ENCODE results near the gene ZBTB7C.

Gene ZBTB7C

DNA sequence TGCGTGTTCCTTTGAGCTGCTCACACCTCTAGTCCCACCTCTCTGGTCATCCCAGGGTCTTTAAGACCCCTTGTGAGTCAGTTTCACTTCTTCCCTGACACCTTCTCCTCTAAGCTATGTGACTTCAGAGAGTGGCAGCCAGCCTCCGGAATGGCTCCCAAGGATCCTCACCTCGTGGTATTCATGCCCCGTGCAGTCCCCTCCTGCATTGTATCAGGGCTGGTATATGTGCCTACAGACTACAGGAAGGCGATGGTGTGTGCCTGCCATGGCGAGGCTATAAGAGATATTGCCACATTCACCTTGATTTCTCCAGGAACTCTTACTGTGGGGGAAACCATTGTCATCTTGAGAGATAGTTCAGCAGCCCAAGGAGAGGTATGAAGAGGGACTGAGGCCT is 350.7 kb downstream of the ZBTB7C start:
- DNase-seq (ENCODE audit: low spot score) = no peak

DNA sequence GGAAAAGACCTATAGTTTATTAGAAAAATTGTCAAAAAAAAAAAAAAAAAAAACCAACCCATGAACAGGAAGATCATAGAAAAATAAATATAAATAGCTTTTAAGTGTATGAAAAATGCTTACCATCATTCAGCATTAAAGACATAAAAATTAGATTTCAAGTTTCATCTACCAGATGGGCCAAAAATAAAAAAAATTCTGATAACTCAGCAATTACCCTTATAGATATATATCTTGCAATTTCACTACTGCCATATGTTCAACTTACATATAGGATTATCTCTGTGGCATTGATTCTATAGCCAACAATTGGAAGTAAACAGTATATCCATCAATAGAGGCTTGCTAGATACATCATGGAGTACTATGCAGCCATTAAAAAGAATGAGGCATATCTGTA is 352.2 kb downstream of the ZBTB7C start:
- DNase-seq (ENCODE audit: low spot score) = no peak

DNA sequence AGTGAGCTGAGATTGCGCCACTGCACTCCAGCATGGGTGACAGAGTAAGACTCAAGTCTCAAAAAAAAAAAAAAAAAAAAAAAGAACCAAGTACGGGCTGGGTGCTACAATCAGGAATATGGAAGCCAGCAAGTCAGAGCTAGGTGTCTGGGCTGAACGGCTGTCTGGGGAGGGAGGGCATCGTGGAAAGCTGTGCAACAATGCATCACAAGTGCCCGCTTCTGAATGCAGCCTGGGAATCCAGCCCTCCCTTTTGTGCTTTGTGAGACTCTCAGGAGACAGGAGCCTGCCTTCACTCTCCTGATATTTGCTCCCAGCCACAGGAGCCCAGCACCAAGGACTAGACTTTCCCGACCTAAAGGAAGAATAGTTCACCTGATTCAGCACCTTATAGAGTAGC is 353.8 kb downstream of the ZBTB7C start:
- no peak for DNase-seq (ENCODE audit: low spot score)

DNA sequence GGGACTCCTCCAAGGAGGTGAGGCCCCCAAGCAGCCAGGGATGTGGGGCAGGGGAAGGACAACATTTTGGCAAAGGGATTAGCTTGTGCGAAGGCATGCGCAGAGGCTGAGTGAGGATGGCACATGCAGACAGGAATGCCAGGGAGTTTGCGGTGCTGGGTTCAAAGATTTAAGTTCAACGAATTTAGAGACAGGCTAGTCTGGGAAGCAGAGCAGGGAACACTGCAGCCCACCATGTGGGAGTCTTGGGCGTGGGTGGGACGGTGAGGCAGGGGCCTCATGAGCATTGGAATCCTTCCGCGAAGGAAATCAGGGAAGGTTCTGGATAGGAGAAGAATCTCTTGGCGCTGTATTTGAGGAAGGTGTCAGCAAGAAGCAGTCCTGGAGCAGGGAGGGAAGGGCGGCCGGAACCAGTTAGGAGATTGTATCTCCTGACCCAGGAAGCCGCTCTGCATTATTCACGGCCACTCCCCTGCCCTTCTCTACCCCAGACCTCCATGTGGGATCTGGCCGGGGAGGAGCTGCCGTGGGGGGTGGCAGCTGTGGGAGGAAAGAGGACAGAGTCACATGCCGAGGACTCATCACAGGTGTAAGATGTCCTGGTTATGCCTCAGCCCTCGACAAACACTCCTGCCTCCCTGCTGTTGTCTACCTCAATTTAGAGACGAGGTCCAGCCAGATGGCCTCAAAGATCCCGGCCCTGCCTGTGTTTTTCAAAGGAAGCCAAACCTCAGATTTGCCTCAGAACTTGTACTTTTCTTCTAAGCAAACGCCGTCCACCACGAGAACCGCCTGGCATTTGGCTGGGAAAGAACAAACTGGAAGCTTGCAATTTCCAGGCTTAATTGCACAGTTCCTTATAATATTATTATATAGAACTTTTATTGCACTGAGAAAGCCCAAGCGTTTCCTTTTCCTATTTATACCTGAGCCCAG is 355.0 kb downstream of the ZBTB7C start:
- DNase-seq (ENCODE audit: low spot score) = no peak

DNA sequence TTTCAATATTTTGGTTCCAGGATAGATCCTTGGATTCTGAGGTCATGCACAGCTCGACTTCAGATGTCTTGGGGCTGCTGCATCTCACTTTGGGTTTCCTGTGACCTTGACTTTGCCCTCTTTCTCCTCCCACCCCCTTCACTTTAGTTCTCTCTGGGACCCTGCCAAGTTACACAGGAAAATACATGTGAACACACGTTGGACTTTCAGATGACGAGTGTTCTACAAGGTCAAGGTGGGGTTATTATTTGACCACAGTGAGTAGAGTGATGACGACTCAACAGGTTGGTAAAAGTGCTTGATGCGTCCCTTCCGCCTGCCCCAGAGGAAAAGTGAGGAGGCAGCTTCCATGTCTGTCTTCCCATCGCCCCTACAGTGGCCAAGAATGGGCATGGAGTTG is 356.3 kb downstream of the ZBTB7C start:
- DNase-seq (ENCODE audit: low spot score) = no peak

DNA sequence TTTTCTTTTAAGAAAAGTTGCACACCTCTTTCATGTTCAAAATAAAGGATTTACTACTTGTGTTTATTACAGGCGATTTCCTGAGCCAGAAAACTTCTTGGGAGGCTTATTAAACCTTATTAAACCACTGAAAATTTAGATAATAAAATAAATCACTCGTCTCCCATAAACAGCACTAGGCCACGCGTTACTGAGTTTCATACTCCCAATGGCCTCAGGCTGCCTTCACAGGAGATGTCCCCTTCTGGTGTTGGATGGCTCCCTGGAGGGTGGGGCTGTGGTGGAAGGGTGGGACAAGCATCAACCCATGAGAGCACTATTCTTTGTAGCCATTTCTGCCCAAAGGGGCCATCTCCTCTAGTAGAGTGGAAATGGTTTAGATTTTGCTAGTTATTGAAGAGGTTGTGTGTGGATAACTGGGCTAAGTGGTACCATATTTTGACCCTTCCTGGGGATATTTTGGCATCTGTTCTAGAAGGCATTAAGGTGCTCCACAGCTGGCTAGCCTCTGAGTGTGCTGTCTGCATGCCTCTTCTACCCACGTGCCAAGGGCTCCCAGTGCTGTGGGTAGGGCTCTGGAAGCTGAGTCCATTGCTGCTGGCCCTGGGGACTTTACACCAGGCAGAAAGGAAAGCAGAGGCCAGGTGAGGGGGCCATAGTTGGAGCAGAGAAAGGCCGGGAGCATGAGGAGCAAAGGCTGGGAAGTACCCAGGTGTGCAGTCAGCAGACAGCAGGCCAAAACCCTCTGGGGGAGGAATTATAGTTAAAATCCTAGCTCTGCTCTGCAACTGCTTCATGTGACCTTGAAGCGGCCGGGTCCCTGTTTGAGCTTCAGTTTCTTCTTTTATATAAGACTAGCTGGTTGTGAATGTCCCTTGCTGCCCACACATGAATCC is 357.0 kb downstream of the ZBTB7C start:
- DNase-seq (ENCODE audit: low spot score) = no peak

DNA sequence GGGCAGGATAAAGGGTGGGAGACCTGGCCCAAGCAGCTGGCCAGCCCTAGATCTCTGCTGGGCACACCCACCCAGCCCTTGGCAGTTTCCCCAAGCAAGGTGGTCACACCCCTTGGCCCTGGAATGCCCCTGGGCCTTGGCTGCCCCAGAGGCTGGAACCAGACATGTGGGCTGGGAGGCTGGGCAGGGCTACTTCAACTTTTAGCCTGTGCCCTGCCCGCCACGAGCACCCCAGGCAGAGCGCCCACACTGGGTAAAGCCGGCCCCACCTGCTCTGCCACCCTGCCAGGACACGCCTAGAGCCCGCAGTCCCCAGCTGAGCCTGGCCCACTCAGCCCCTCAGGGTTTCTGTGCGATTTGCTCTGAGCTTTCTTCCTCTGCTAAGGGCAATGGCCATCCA is 359.0 kb downstream of the ZBTB7C start:
- DNase-seq (ENCODE audit: low spot score) = no peak

DNA sequence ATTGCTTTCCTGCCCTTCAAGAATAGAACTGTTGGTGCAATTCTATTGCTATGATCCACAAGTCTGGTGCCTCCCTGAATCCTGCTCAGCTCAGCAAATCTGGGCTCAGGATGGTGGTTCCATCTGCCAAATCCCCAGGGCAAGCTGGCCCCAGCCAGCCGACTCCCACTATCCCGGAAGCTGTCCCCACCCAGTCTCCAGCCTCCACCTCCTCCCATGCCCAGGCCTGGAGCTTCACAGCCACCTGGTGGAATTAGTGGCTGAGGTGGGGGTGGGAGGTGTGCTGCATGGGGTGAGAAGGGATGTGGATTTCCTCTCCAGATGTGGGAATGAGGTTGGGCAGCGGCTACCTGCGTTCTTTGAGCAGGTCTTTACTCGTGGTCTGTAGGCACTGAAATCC is 359.4 kb downstream of the ZBTB7C start:
- no peak for DNase-seq (ENCODE audit: low spot score)

DNA sequence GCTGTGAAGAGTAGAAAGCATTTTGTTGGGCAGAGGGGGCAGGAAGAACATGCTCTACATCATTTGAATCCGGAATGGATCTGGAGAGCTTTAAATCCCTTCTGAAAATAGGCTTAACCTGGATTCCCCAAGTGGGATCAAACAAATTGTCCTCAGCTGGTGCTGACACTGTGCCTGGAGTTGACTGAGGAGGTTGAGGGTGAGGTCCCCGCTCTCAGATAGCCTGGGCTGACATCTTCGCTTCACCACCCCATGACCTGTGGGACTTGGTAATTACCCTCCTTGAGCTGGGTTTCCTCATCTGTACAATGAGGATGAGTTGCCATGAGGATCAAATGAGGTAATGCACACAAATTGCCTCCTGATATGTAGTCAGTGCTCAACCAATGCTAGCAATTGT is 360.9 kb downstream of the ZBTB7C start:
- no peak for DNase-seq (ENCODE audit: low spot score)

DNA sequence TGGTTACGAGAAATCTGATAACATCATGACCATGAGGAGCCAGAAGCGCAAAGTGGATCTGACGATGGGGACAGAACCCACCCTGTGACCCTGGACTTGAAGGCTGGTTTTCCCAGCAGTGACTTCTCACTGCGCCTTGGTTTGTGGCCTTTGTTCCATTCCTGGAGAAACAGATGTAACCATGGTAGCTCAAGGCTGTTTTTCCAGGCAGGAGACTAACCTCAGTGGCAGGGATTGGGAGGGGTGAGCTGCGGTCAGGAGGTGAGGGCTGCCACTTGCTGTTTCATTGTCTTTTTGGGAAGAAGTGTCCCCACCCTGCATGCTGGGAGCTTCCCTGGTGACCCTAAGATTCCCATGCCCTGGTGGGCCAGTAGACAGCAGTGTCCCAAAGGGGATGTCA is 362.3 kb downstream of the ZBTB7C start:
- no peak for DNase-seq (ENCODE audit: low spot score)

DNA sequence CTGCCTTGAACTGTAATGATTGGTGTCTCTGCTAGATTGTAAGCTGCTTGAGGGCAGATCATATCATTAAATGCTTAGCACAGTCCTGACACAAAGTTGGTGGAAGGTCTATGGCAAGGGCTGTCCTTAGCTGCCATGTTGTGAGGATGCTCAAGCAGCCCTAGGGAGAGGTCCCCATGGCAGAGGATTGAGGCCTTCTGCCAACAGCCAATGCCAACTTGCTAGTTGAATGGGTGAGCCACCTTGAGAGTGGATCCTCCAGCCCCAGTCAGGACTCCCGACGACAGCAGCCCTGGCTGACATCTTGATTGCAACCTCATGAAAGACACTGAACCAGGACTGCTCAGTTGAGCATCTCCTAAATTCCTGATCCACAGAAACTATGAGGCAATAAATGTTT is 363.4 kb downstream of the ZBTB7C start:
- no peak for DNase-seq (ENCODE audit: low spot score)

DNA sequence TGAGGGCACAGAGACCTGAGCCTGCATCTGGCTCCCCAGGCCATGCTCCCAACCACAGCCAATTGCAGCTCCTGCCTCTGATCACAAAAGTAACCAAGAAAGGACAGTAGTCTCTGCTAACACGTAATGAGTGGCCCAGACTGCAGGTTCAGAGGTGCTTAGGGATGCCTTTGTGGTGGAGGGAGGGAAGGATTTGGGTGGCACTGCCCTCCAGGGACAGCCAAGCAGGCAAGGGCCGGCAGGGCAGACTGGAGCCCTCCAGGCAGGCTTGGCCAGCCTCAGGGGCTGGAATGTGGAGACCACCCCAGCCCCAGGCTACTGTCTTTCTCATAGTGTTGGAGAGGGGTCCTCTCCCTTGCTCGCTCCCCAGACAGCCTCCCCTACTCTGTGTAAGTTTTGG is 364.2 kb downstream of the ZBTB7C start:
- no peak for DNase-seq (ENCODE audit: low spot score)

DNA sequence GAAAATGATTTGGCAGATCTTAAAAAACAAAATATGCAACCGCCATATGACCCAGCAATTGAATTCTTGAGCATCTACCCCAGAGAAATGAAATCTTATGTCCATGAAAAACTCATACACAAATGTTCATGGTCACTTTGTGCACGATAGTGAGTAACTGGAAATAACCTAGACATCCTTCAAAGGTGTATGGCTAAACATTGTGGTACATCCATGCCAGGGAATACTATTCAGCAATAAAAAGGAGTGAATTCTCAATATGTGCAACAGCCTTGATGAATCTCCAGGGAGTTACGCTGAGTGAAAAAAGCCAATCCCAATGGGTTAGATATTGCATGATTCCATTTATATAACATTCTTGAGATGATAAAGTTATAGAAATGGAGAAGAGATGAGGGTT is 366.0 kb downstream of the ZBTB7C start:
- DNase-seq (ENCODE audit: low spot score) = no peak

DNA sequence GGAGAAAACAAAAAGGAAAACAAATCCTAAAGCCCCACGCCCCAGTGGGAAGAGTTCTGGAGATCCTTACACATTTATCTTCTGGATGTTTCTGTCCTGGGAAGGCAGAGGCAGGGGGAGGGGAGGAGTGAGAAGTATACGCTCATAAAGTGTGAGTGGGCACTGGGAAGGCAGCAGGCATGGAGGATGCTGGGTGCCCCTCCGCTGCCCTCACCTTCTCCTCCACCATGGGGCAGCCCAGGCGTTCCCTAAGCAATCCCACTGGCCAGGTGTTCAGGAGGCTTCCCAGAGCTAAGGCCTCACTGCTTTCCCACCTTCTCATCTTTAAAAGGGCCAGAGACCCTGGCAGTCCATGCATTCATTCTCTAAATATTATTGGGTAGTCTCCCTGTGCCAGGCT is 366.8 kb downstream of the ZBTB7C start:
- no peak for DNase-seq (ENCODE audit: low spot score)

DNA sequence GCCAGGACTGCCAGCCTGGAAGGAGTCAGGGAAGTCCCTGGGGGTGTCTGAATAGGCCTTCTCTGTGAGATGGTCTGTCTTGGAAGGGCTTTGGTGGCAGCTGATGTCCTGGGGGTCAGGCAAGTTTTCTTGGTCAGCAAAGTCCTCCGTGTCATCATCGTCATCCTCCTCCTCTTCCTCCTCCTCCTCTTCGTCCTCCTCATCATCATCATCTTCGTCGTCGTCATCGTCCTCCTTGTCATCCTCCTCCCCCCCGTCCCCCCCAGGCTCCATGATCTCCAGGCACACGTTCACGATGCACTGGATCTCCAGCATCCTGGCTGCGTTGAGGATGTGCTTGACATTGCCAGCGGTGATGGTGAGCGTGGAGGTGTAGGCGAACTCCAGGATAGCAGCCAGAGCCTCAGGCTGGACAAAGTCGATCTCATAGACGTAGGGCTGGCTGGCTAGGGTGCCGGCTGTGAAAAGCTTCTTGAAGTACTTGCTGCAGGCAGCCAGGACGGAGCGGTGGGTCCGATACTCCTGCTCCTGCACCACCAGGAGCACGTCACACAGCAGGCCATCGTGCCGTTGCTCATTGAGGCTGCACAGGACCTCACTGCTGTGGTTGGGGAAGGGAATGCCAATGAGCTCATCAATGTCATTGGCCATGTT is 368.6 kb downstream of the ZBTB7C start:
- no peak for DNase-seq (ENCODE audit: low spot score)

DNA sequence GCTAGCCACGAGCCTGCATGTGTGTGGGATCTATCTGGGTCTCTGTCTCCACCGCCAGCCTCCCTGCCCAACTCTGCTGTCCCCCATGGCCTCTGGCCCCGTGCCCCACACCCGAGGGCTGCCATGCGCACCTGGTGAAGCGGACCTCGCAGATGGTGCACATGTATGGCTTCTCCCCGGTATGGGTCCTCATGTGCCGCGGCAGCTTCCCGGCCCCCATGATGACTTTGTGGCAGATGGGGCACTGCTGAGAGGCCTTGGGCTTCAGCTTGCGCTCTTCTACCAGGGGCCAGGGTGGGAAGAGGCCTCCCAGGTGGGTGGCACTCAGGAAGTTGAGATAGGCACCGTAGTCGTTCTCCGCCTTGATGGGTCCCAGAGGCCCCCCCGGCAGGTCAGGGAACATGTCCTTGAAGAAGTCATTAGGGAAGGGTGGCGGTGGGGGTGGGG is 369.4 kb downstream of the ZBTB7C start:
- no peak for DNase-seq (ENCODE audit: low spot score)

DNA sequence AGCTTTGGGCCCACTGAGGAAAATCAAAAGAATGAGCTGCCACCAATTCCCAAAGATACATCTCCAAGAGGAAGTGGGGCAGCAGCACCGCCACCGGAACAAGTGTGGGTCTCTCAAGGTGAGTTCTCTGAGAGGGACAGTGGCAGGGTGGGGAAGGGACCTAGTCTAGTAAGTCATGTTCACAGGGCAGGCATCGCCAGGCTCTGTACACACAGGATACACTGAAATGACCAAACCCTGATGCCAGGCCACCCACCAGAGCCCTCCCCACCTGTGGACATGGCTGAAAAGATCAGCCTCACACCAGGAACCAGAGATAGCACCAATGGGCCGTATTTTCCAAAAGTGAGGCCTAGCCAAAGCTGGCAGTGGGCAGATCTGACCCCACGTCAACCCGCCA is 370.5 kb downstream of the ZBTB7C start:
- DNase-seq (ENCODE audit: low spot score) = no peak

DNA sequence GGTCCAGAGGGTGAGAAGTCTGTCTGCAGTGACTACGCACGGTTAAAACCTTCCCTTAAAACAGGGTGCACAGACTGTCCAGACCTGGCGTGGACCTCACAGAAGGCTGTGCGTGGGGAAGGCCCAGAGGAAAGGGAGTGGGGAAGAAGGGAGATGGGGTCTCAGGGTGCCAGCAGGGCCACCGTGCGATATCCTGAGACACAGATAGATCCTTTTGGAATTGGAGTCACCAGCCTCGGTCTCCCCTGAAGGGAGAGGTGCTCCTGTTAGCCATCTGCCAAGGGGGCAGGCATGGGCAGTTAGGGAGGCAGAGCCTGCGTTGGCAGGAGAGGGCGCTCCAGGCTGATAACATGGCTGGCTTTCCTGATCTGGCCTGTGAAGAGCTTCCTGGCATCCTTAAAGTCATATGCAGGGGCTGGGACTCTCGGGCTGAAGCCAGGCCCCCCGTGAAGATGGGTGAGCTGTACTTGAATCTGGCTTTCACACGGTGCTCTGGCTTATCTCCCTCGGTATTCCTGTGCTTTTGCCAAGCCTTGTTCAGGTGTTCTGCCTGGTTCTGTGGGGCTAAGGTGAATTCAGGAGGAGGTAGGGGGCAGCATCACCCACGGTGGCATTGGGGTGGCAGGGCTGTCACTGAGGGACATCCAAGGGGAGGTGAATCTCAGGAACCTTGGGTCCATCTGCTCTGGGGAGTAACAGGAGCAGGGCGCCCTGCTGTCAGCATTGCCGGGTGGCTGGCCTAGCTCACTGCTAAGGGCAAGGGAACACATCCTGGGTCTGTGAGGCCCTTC is 371.5 kb downstream of the ZBTB7C start:
- no peak for DNase-seq (ENCODE audit: low spot score)

DNA sequence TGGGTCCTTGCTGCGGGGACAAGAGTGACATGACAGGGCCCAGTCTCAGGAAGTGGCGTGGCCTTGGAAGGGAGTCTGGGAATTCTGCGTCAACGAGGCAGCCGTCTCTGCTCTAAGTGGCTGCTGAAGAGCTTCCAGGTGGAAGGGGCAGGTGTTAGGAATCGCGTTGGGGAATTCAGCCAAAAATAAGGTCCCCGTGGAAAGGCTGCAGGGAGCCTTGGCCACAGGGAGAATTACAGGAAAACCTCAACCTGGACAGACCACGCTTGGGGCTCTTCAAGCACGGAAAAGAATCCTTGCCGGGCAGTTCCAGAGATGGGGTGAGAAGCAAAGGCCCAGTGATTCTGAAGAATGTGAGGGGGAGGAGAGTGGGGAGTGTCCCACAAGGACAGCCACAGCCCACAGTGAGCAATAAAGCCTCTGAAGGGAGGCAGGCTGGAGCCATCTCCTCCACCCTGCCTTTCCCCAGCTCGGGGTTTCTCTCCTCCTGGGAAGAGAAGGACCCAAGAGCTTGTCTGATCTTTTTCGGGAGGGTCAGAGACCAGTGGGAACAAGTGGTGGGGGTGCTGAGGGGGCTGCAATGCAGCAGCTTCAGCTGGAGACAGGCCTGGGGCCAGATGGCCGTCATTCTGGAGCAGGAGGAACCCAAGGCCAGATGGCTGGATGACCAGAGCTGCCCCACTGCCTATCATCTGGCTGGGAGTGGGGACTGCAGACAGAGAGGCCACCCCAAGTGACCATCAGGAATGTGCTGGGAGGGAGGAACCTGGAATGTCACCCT is 372.4 kb downstream of the ZBTB7C start:
- DNase-seq (ENCODE audit: low spot score) = no peak

DNA sequence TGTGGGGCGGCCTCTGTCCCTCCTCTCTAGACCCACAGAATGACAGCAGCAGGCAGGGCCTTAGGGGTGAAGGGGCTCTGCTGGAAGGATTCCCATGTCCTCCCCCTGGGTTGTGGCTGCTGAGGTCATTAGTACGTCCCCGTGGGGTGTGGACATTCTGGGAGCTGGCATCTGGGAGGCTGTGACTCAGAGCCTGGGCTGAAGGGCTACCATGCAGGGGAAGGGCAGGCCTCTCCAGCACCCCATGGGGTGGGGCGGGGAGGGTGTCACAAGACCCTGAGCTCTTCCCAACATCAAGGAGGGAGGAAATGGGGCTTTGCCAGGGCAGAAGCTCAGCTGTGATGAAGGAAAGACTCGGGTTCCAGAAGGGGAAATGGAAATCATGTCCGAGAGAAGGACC is 373.0 kb downstream of the ZBTB7C start:
- DNase-seq (ENCODE audit: low spot score) = no peak

DNA sequence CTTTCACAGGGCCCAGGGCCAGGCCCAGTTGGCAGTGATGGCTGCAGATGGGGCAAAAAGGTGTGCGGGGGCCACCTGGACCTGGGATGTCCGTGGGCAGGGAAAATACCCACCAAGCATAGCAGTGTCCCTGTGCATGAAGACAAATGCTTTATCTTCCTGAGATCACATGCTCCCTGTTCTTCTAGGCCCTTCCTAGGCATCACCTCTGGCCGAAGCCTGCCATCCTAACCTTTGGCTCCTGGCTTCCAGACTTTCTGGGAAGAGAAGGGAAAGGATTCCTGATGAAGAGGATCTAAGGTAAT is 373.7 kb downstream of the ZBTB7C start:
- DNase-seq (ENCODE audit: low spot score) = no peak

All from RKO (cell line).